Fibroblast of pulmonary artery (primary cell): ENCODE data around the gene MVB12B.

ENCODE experiments used
- DNase-seq: peaks from one replicate; pipeline ENCODE4 v3.0.0-alpha.2; 2010; ENCODE audit warnings: low read depth
- H3K4me3 ChIP-seq: replicated peaks from 2 replicates; pipeline ENCODE4 v1.5.1; 2011; ENCODE audit warnings: low read depth, mild to moderate bottlenecking, control low read depth, low read length, moderate library complexity
- TF ChIP-seq, protein P1 (sequence below): IDR thresholded peaks from 2 replicates; pipeline ENCODE4 v1.5.1; 2011; ENCODE audit warnings: mild to moderate bottlenecking, control low read depth, low read length, inconsistent platforms; ENCODE audit errors: missing control alignments

The MVB12B gene

DNA sequence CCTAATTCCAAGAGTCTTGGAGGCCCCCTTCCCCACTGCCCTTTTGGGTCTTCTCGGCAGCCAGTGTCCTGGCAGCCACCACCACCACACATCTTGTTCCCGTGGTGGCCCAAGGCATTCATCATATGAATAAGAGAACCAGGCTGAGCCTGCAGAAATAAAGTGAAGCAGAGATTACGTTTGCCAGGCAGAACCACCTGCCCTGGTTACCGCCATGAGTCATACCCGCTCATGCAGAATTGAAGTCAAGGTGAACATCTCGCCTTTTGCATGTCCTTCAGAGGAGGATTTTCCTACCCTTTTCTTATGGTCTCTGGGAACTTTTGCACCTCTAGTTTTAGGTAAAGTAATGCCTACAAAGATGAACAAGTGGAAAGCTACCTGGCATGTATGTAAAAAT is 167.6 kb downstream of the MVB12B start:
- TF ChIP-seq, protein P1, sequence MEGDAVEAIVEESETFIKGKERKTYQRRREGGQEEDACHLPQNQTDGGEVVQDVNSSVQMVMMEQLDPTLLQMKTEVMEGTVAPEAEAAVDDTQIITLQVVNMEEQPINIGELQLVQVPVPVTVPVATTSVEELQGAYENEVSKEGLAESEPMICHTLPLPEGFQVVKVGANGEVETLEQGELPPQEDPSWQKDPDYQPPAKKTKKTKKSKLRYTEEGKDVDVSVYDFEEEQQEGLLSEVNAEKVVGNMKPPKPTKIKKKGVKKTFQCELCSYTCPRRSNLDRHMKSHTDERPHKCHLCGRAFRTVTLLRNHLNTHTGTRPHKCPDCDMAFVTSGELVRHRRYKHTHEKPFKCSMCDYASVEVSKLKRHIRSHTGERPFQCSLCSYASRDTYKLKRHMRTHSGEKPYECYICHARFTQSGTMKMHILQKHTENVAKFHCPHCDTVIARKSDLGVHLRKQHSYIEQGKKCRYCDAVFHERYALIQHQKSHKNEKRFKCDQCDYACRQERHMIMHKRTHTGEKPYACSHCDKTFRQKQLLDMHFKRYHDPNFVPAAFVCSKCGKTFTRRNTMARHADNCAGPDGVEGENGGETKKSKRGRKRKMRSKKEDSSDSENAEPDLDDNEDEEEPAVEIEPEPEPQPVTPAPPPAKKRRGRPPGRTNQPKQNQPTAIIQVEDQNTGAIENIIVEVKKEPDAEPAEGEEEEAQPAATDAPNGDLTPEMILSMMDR: no peak
- H3K4me3 ChIP-seq: no peak overlapping the region
- DNase-seq: no peak

DNA sequence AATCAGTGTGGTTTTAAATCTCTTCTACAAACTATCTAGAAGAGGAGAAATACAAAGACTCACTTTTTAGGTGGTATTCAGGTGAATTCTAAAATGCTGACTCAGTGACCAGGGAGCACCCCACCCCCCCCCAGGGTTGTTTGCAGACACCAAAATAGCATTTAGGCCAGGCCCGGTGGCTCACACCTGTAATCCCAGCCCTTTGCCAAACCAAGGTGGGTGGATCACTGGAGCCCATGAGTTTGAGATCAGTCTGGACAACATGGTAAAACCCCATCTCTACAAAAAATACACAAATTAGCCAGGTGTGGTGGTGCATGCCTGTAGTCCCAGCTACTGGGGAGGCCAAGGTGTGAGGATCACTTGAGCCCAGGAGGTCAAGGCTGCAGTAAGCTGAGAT is 168.1 kb downstream of the MVB12B start:
- no peak for DNase-seq
- no peak overlapping the region for H3K4me3 ChIP-seq
- TF ChIP-seq, protein P1: no peak

DNA sequence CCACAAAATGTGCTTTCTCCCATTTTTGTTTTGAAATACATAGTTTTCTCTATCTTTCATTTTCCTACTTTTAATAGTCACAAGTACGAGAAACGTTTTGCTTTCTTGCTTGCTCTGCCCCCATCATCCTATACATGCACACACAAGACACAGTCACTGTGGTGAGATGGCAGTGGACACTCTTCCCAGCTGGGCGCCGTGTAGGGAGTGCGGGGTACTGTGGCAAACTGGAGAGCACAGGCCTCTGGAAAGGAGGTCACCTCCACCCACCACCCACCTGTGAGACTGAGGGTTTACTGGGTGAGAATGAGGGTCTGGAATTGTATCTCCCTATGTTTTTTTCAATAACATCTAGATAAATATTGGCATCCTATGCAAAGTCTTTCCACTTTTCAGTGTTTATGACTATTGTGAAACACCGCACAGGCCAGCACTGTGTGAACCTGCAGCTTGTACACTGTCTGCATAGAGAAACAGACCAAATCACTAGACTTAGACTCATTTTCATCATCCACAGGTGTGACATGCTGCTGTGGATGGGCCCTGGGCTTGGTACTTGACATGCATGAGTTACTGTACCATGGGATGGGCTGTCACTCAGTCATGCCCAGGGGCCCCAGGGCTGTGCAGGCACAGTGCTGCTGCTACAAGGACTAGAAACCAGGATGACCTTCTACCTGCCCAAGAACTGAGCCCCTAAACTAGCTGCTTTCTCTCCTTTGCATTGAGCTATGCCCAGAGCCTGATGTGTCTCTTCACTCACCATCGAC is 169.0 kb downstream of the MVB12B start:
- no peak overlapping the region for H3K4me3 ChIP-seq
- TF ChIP-seq, protein P1: no peak
- no peak for DNase-seq

DNA sequence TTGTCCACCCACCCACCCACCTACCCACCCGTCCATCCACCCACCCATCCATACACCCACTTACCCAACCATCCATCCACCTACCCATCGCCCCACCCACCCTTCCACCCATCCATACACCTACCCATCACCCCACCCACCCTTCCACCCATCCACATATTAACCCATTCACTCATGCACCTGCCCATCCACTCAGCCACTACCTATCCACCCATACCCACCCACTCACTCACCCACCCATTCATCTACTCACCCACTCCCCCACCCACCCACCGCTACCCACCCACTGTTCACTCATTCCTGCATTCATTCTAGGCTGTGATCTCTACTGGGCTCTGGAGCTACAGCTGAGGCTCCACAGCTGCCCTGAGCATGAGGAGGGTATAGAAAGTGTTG is 169.6 kb downstream of the MVB12B start:
- TF ChIP-seq, protein P1: no peak
- no peak for DNase-seq
- H3K4me3 ChIP-seq: no peak overlapping the region

DNA sequence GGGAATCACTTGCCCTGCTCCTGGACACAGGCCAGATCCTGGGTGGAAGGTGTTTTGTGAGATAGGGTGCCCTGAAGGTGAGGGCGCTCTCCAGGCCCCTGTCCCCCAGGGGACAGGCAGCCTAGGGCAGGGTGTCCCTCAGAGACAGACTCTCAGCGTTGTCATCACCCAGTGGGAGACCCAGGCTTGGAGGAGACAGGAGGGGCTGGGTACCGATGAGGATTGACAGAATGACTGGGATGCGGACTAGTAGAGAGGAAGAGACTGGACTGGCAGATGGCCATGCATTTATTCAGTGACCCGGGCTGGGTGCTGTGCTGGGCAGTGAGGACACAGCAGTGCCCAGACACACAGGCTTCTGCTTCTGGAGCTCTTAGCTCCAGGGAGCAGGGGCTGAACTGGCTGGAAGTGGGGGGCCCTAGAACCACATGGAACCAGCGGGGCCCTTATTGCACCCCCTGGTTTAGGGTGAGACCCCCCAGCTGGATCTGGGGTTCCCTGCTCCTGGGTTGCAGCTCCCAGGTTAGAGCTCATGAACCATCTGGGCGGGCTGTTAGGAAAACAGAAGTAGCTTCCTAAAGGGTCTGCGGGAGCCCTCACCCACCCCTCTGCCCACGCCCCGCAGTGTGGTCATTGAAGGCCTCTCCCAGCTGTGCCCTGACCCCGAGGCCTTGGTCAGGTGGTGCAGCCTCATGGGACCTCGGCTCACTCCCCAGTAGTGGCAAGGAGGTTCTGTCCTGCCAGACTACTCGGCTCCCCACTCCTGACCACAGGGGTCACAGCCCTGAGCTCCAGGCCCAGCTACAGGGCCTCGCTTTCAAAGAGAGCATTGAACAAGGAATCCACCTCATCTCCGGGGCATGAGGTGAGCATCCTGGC is 170.4 kb downstream of the MVB12B start:
- no peak overlapping the region for H3K4me3 ChIP-seq
- DNase-seq: no peak
- TF ChIP-seq, protein P1: no peak

DNA sequence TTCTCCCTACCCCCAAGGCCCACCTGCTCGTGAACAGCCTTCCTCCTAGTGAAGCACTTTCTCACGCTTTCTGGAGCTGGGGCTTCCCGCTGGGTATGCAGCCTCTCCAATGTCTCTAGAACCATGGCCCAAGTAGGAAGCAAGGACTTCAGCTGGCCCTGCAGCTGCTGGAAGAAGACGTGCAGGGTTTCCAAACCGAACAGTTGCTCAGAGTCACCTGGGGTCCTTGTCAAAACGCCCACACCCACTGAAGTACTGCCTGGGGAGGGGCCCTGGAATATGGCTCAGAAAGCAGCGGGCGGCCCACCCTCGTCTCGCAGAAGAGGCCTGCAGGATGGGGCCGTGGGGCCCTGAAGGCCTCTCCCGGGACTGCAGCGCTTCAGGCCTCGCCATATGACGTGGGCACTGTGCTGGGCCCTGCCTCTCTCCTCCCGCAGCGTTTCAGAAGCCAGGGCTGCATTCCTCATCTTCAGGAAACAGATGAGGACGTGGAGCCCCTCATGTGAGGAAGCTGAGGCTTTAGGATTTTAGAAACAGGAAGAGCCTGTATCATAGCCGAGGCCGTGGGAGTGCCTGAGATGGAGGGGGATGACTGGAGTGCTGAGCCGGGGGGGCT is 171.1 kb downstream of the MVB12B start:
- no peak for DNase-seq
- TF ChIP-seq, protein P1: no peak
- H3K4me3 ChIP-seq: no peak overlapping the region
